22Rv1 (cell line): Measurements from ENCODE around the gene RNF225.

Experiments
- ZFX ChIP-seq: fragments of 450-650 bp; IDR thresholded peaks from 2 replicates; pipeline ENCODE4 v1.6.1; 2017; ENCODE audit warnings: antibody characterized with exemption, borderline replicate concordance
- TF ChIP-seq, protein P1 (sequence below): fragments of 450-650 bp; IDR thresholded peaks from 2 replicates; pipeline ENCODE4 v1.5.1; 2017; ENCODE audit warnings: mild to moderate bottlenecking

DNA sequence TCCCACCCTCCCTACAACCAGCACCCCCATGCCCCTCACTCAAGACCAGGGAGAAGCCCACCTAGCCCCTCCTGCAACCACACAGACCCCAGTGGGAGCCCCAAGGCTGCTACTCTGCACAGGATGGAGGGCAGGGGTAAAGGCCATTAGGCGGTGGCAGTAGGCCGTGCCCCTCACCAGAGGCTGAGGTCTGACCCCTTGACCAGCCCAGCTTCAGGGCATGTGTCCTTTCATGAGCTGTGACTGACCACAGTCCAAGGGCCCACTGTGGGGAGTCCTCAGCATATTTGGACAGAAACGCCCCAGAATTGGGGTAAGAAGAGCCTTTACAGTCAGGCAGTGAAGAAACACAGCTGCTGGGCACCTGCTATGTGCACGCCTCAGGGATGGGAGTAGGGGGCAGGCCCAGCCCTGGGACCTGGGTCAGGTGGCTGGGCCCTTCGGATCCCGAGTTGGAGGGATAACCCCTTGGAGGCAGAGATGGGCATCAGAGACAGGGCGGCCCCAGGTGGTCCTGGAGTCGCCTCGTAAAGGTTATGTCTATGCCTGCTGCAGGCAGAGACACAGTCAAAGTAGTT is 10.1 kb upstream of the RNF225 start:
- TF ChIP-seq, protein P1, sequence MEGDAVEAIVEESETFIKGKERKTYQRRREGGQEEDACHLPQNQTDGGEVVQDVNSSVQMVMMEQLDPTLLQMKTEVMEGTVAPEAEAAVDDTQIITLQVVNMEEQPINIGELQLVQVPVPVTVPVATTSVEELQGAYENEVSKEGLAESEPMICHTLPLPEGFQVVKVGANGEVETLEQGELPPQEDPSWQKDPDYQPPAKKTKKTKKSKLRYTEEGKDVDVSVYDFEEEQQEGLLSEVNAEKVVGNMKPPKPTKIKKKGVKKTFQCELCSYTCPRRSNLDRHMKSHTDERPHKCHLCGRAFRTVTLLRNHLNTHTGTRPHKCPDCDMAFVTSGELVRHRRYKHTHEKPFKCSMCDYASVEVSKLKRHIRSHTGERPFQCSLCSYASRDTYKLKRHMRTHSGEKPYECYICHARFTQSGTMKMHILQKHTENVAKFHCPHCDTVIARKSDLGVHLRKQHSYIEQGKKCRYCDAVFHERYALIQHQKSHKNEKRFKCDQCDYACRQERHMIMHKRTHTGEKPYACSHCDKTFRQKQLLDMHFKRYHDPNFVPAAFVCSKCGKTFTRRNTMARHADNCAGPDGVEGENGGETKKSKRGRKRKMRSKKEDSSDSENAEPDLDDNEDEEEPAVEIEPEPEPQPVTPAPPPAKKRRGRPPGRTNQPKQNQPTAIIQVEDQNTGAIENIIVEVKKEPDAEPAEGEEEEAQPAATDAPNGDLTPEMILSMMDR, result no peak
- no peak for TF ChIP-seq ZFX
